HepG2 (cell line): ENCODE results near the gene ITGB6. TPM values are rescaled to one million over a fixed set of nuclear protein-coding genes. Genes with fewer than 3 reads are reported as not detected.

Experiments used
- ATAC-seq: fragments of 200-7000 bp; cut with Tn5 transposase; 3 replicates; pipeline ENCODE4 v1.9.1; 2020; ENCODE audit warnings: mild to moderate bottlenecking, moderate library complexity
- BruUV-seq: library from RNA; stranded (reverse); fragments of 400-500 nt; replicated peaks from 2 replicates; lab custom pipeline; 2021; lab: Mats Ljungman, UMichigan
- CTCF ChIA-PET: fragments of 300-600 bp; formaldehyde crosslinking; extraction: SDS; loops from one replicate; lab custom pipeline; 2021; ENCODE audit warnings: low total read pairs, inconsistent platforms, low intra/inter-chr PET ratio; lab: Yijun Ruan, JAX
- POLR2A ChIA-PET: fragments of 350-600 bp; sonication (Branson Sonifier 250); formaldehyde crosslinking; loops from one replicate; lab custom pipeline; 2020; ENCODE audit warnings: antibody characterized with exemption, inconsistent platforms; lab: Yijun Ruan, JAX
- DNase-seq: peaks from one replicate; pipeline ENCODE4 v3.0.0-alpha.2; 2015; ENCODE audit warnings: low spot score
- FAIRE-seq: peaks from 3 replicates; lab custom pipeline; 2011; peaks lifted over from hg19 to GRCh38; lab: Jason Lieb, UNC
- H2AFZ ChIP-seq: one replicate; pipeline ENCODE4 v1.6.1; 2011; ENCODE audit warnings: low read length, inconsistent platforms
- H3K27ac ChIP-seq: fragments of 300-600 bp; 3 replicates; pipeline ENCODE4 v1.8.0; 2011; ENCODE audit warnings: mixed run types, mild to moderate bottlenecking, mixed read lengths, low read length, inconsistent platforms; ENCODE audit not compliant: insufficient read depth; ENCODE audit errors: extremely low read length
- H3K27me3 ChIP-seq, 2 experiments: fragments of 200-600 bp in 1 of 2; 2 replicates in 1 of 2; 3 replicates in 1 of 2; pipeline versions ENCODE4 v1.6.0 to v1.8.0; 2011; ENCODE audit warnings: low read length in 2 of 2, mild to moderate bottlenecking in 2 of 2, moderate library complexity in 2 of 2, inconsistent platforms in 1 of 2; ENCODE audit not compliant: insufficient read depth in 2 of 2, control insufficient read depth in 1 of 2
- H3K36me3 ChIP-seq, 2 experiments: fragments of 200-600 bp in 1 of 2; replicated peaks in 1 of 2; 2 replicates in 1 of 2; 3 replicates in 1 of 2; pipeline versions ENCODE4 v1.5.1 to v1.8.0; 2011; ENCODE audit warnings: low read length in 2 of 2, inconsistent platforms in 1 of 2; ENCODE audit not compliant: insufficient read depth in 2 of 2, control insufficient read depth in 1 of 2
- H3K4me1 ChIP-seq: 2 replicates; pipeline ENCODE4 v1.5.1; 2012; ENCODE audit warnings: low read length, inconsistent platforms; ENCODE audit not compliant: insufficient read depth
- H3K4me2 ChIP-seq: 2 replicates; pipeline ENCODE4 v1.6.0; 2011; ENCODE audit warnings: low read depth, low read length, inconsistent platforms
- H3K4me3 ChIP-seq, 3 experiments: fragments of 200-600 bp in 1 of 3; sonication (generic), shearing (Covaris generic) in 1 of 3; replicated peaks in 1 of 3; 2 replicates each; pipeline ENCODE4 v1.5.1; 2011 to 2016; ENCODE audit warnings: low read length in 3 of 3, inconsistent platforms in 2 of 3, low read depth in 2 of 3, mild to moderate bottlenecking in 2 of 3, control low read depth in 1 of 3, mixed read lengths in 1 of 3; ENCODE audit not compliant: insufficient read depth in 1 of 3
- H3K79me2 ChIP-seq: one replicate; pipeline ENCODE4 v1.6.1; 2011; ENCODE audit warnings: low read length, inconsistent platforms; ENCODE audit not compliant: insufficient read depth
- H3K9ac ChIP-seq: 2 replicates; pipeline ENCODE4 v1.6.0; 2011; ENCODE audit warnings: mild to moderate bottlenecking, low read depth, low read length, inconsistent platforms; ENCODE audit not compliant: insufficient read depth
- H3K9me3 ChIP-seq: 2 replicates; pipeline ENCODE4 v1.5.1; 2012; ENCODE audit warnings: mild to moderate bottlenecking, low read length
- H4K20me1 ChIP-seq: 2 replicates; pipeline ENCODE4 v1.6.0; 2011; ENCODE audit warnings: inconsistent platforms, mild to moderate bottlenecking, low read length, moderate library complexity; ENCODE audit not compliant: insufficient read depth
- HNRNPL ChIP-seq: fragments of 200-400 bp; formaldehyde crosslinking; IDR thresholded peaks from 2 replicates; pipeline ENCODE4 v1.6.1; 2017; ENCODE audit warnings: mild to moderate bottlenecking, low read depth, low read length
- HNRNPUL1 ChIP-seq: fragments of 200-400 bp; formaldehyde crosslinking; IDR thresholded peaks from 2 replicates; pipeline ENCODE4 v1.6.1; 2017; ENCODE audit warnings: low read depth, mild to moderate bottlenecking, low read length, moderate library complexity
- HOMEZ ChIP-seq: IDR thresholded peaks from 2 replicates; pipeline ENCODE4 v1.6.1; 2016; ENCODE audit warnings: low read depth
- NR2C2 ChIP-seq: sonication (generic); formaldehyde crosslinking; IDR thresholded peaks from 2 replicates; pipeline ENCODE4 v1.4.0; 2020; ENCODE audit warnings: missing genetic modification reagents, mild to moderate bottlenecking, moderate library complexity, borderline replicate concordance
- PBX3 ChIP-seq: sonication (generic); formaldehyde crosslinking; IDR thresholded peaks from 2 replicates; pipeline ENCODE4 v1.8.1; 2023; ENCODE audit warnings: missing genetic modification reagents, inconsistent platforms, borderline replicate concordance
- SIN3B ChIP-seq: fragments of 150-350 bp; IDR thresholded peaks from 2 replicates; pipeline ENCODE4 v1.6.1; 2014; ENCODE audit warnings: low read length
- SMAD3 ChIP-seq: sonication (generic); formaldehyde crosslinking; IDR thresholded peaks from 2 replicates; pipeline ENCODE4 v1.4.0; 2020; ENCODE audit warnings: missing genetic modification reagents
- ZNF331 ChIP-seq: sonication (generic); formaldehyde crosslinking; IDR thresholded peaks from 2 replicates; pipeline ENCODE4 v1.4.0; 2020; ENCODE audit warnings: missing genetic modification reagents
- ZNF567 ChIP-seq: sonication (generic); formaldehyde crosslinking; IDR thresholded peaks from 2 replicates; pipeline ENCODE4 v1.8.1; 2023; ENCODE audit warnings: mild to moderate bottlenecking, missing genetic modification reagents, borderline replicate concordance
- WGBS: methylation state at CpG from one replicate; pipeline ENCODE4 v1.1.6; 2017; ENCODE audit warnings: low lambda C conversion rate; 5-methylcytosine and 5-hydroxymethylcytosine counted together
- in situ Hi-C: cut with HindIII; loops from 2 replicates; pipeline ENCODE4 v1.10.0; 2017; ENCODE audit warnings: low pct_unique_long_range_greater_than_20kb; ENCODE audit not compliant: extremely low pct_ligation_motif_present
- intact Hi-C: fragments of 100-400 bp; cut with micrococcal nuclease; formaldehyde crosslinking; loops from one replicate; pipeline ENCODE4 v1.10.0; 2022; ENCODE audit not compliant: unreplicated experiment
- polyA plus RNA-seq, 8 experiments: library from polyadenylated mRNA; depleted of rRNA in 3 of 8; stranded (reverse) in 7 of 8; unstranded in 1 of 8; fragments of >200 nt; fragmentation: Illumina TruSeq in 4 of 8; extraction: Trizol in 4 of 8; gene quantifications; 2 replicates each; pipeline versions ENCODE4 v1.2.1 to v1.2.3, GENCODE V29; 2011 to 2016; ENCODE audit warnings: low read depth in 4 of 8, missing spikeins in 1 of 8, mixed read lengths in 1 of 8; ENCODE audit not compliant: insufficient read depth in 1 of 8
- total RNA-seq, 5 experiments: library from RNA; depleted of rRNA; stranded (reverse); fragments of >200 nt; fragmentation: Illumina TruSeq; extraction: Trizol; gene quantifications; 2 replicates each; pipeline ENCODE4 v1.2.3, GENCODE V29; 2016; ENCODE audit warnings: low read depth in 1 of 5

ITGB6 gene
- total and polyA plus RNA-seq, 2 of the 13 experiments (the other 11 are each of a cell fraction or from before 2014, with no cell fraction given) = not detected

DNA sequence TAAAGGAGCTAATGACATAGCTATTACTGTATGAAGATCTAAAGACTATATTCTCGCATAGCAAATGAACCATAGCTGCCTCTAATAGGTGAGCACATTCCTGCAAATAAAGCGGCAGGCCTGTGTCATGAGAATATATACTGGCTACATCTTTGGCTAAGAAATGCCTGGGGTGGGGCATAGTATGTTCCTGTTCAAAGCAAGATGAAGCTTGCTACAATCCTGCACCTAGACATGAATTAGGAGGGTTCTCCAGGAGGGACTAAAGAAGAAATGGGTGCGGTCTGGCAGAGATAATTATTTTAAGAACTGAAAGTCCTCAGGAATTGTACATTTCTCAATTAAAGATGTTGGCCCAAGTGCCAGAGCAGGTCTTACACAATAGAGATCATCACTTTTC lies 90.8 kb downstream of the ITGB6 start:
- Histone ChIP-seq H3K36me3 (no peaks in the 10 kb centered on the region), H3K4me2 (no peak overlapping the region), H3K27ac (no peak overlapping the region), H3K9me3 (no peaks in the 10 kb centered on the region), H2AFZ (no peak overlapping the region), H3K27me3 (peaks cover 0 to 10% of the 10 kb centered on the region in 2 experiments; a peak in 3 of 5 replicates), H3K79me2 (no peaks in the 10 kb centered on the region), H4K20me1 (no peaks in the 10 kb centered on the region), H3K9ac (no peak overlapping the region), H3K4me1 (no peaks in the 10 kb centered on the region), H3K4me3 (no peak overlapping the region)
- intact Hi-C loops (no loop called here), in situ Hi-C loops (loop anchor here (10.0 kb wide), 1 partner anchor 886 kb away; no protein-coding TSS in a partner anchor)
- DNase-seq (no peak), ATAC-seq (no peak), FAIRE-seq (no peak)
- no peak for TF ChIP-seq HNRNPL
- TF ChIP-seq SMAD3 = no peak
- no peak for TF ChIP-seq ZNF567
- TF ChIP-seq NR2C2 (CRISPR knock-in tag) = no peak
- TF ChIP-seq HNRNPUL1 = no peak
- no peak for TF ChIP-seq PBX3 (CRISPR knock-in tag)
- TF ChIP-seq HOMEZ = no peak
- no peak for TF ChIP-seq ZNF331 (CRISPR knock-in tag)
- no peak for TF ChIP-seq SIN3B
- CTCF ChIA-PET = interaction anchor here (0.7 to 3.5 kb wide), 6 partner anchors 101 to 885 kb away, joined by 3 to 30 read pairs (median 6); no protein-coding TSS in a partner anchor
- WGBS = 52% methylated on average over 3 of the region's 3 CpGs
- POLR2A ChIA-PET = no interaction called here
- BruUV-seq = no TSS peak
